ENCODE data around the gene FAM117B. TPM values are rescaled to one million over a fixed set of nuclear protein-coding genes. Genes with fewer than 3 reads are reported as not detected.

The FAM117B gene
- total RNA-seq, 1 experiment from 2014 or later = 9.1 TPM

DNA sequence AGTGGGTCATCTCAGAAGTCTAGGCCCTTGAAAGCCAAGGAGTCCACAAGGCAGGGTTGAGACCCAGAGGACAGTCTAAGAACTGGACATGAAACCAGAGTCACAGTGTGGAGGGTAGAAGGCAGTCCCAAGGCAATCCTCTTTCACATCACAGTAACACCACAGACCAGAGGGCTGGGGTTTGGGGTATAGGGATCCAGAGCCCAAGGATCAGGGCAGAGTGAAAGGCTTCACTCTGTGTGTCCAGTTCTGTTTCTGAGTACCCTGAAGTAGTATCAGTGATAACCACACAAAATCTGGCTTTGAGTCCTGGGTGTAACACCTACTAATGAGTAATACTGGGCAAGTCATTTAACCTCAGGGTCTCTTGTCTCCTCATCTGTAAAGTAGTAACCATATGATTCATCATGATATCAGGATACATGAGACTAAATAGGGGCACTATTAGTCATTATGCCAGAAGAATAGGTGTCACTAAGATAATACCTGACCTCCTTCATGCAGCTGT lies 145.8 kb downstream of the FAM117B start (continued):
- peak; percentile 19; the same call in 1 of the 2 replicates for TF ChIP-seq SIN3A (IDR thresholded peaks at IDR 0.05; ENCODE audit: low read depth)
- TF ChIP-seq YY1 (IDR thresholded peaks at IDR 0.05; ENCODE audit: extremely low read depth, insufficient replicate concordance, low read depth, low read length) = no peak

- Histone ChIP-seq H3K9ac (ENCODE audit: low read length) (no peak overlapping the region), H3K4me3 (replicated peaks in 1 of 2; ENCODE audit: low read depth in 1 of 2, low read length in 2 of 2) (no peak overlapping the region), H3K79me2 (ENCODE audit: insufficient read depth, low read length) (no peaks in the 10 kb centered on the region), H3K9me2 (ENCODE audit: insufficient read depth) (no peaks in the 10 kb centered on the region), H3K27ac (ENCODE audit: low read depth, low read length) (no peak overlapping the region), H3K4me1 (ENCODE audit: control insufficient read depth in 1 of 2, insufficient read depth in 2 of 2, low read length in 2 of 2) (peaks cover 2 to 16% of the 10 kb centered on the region in 2 experiments; a peak in 3 of 4 replicates), H2AFZ (ENCODE audit: low read depth, low read length, poor library complexity, severe bottlenecking) (no peak overlapping the region), H3K36me3 (ENCODE audit: control insufficient read depth in 1 of 2, insufficient read depth in 2 of 2, low read length in 2 of 2) (no peaks in the 10 kb centered on the region), H3K4me2 (ENCODE audit: low read length) (no peak overlapping the region), H4K20me1 (ENCODE audit: insufficient read depth) (no peaks in the 10 kb centered on the region), H3K9me3 (ENCODE audit: control insufficient read depth in 1 of 2, insufficient read depth in 1 of 2, low read depth in 1 of 2, low read length in 2 of 2) (no peaks in the 10 kb centered on the region), H3K27me3 (ENCODE audit: insufficient read depth, low read length) (no peaks in the 10 kb centered on the region)
- POLR2A ChIA-PET = no interaction called here
- CTCF ChIA-PET = no interaction called here
- TF ChIP-seq, protein P1, sequence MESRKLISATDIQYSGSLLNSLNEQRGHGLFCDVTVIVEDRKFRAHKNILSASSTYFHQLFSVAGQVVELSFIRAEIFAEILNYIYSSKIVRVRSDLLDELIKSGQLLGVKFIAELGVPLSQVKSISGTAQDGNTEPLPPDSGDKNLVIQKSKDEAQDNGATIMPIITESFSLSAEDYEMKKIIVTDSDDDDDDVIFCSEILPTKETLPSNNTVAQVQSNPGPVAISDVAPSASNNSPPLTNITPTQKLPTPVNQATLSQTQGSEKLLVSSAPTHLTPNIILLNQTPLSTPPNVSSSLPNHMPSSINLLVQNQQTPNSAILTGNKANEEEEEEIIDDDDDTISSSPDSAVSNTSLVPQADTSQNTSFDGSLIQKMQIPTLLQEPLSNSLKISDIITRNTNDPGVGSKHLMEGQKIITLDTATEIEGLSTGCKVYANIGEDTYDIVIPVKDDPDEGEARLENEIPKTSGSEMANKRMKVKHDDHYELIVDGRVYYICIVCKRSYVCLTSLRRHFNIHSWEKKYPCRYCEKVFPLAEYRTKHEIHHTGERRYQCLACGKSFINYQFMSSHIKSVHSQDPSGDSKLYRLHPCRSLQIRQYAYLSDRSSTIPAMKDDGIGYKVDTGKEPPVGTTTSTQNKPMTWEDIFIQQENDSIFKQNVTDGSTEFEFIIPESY (IDR thresholded peaks at IDR 0.05; ENCODE audit: extremely low read depth, insufficient replicate concordance, low read length) = no peak
- TF ChIP-seq JUND (IDR thresholded peaks at IDR 0.05) (no peak), ZFX (IDR thresholded peaks at IDR 0.05) (no peak), EZH2phosphoT487 (IDR thresholded peaks at IDR 0.05; ENCODE audit: borderline replicate concordance) (no peak), TCF7L2 (IDR thresholded peaks at IDR 0.05; ENCODE audit: borderline replicate concordance, extremely low read depth, insufficient read depth, insufficient read length) (no peak)
- intact Hi-C loops (cut with micrococcal nuclease) = no loop called here
- no TSS peak for BruUV-seq (replicated peaks)
- RAD21 ChIA-PET (ENCODE audit: low non-redundant PET in 1 of 2, low total read pairs in 2 of 2, uncharacterized antibody in 2 of 2, unreplicated experiment in 2 of 2) = no interaction called here
- ATAC-seq (no peak), DNase-seq (ENCODE audit: low read depth, low spot score) (no peak)
These were observed 148.3 kb downstream of the FAM117B start for GRCh38 chr2:202782940-202783558.
